BJ (cell line): ENCODE results near the gene MLX. TPM values are rescaled to one million over a fixed set of nuclear protein-coding genes. Genes with fewer than 3 reads are reported as not detected.
"Not testable (repeated sequence)": the region's sequence is repeated elsewhere in the genome, so short reads cannot be mapped to it uniquely, and the experiment has no call there.

Experiments
- CTCF ChIA-PET: fragments of 350-600 bp; formaldehyde crosslinking; extraction: SDS; loops from one replicate; lab custom pipeline; 2021; ENCODE audit warnings: antibody characterized with exemption, inconsistent platforms; lab: Yijun Ruan, JAX
- POLR2A ChIA-PET: fragments of 300-600 bp; sonication (Branson Sonifier 250); formaldehyde crosslinking; extraction: SDS; loops from one replicate; lab custom pipeline; 2021; ENCODE audit warnings: antibody characterized with exemption; lab: Charles Lee
- DNase-seq: peaks from one replicate; pipeline ENCODE4 v3.0.0-alpha.2; 2011; ENCODE audit warnings: low read depth
- H3K27me3 ChIP-seq: 2 replicates; pipeline ENCODE4 v1.6.0; 2011; ENCODE audit warnings: low read length; ENCODE audit not compliant: control insufficient read depth, insufficient read depth
- H3K36me3 ChIP-seq: 2 replicates; pipeline ENCODE4 v1.5.1; 2011; ENCODE audit warnings: low read length; ENCODE audit not compliant: control insufficient read depth, insufficient read depth
- H3K4me3 ChIP-seq: 2 replicates; pipeline ENCODE4 v1.5.1; 2011; ENCODE audit warnings: low read depth, mild to moderate bottlenecking, control low read depth, low read length
- CTCF ChIP-seq: IDR thresholded peaks from 2 replicates; pipeline ENCODE4 v1.5.1; 2011; ENCODE audit warnings: low read depth, mild to moderate bottlenecking, control low read depth, inconsistent platforms, low read length, moderate library complexity; ENCODE audit not compliant: insufficient read depth
- polyA plus RNA-seq: library from polyadenylated mRNA; depleted of rRNA; stranded (reverse); fragments of >200 nt; gene quantifications from 2 replicates; pipeline ENCODE4 v1.2.3, GENCODE V29; 2011

Gene MLX
- polyA plus RNA-seq, 1 experiment: 50.1 TPM

- no peak for TF ChIP-seq CTCF
- H3K4me3 ChIP-seq: no peak overlapping the region
- POLR2A ChIA-PET: interaction anchor here (0.6 kb wide), 1 partner anchor 395 kb away, joined by 5 read pairs; no protein-coding TSS in a partner anchor
These were observed 13.6 kb upstream of the MLX start for GRCh38 chr17:42553161-42553818.

GRCh38 chr17:42553866-42554249, 13.0 kb upstream of the MLX start:
- H3K4me3 ChIP-seq: peak overlapping the region; percentile 95
- no peaks in the 10 kb centered on the region; the same call in 1 of the 2 replicates for H3K36me3 ChIP-seq
- no peak for DNase-seq
- POLR2A ChIA-PET: interaction anchor here (0.5 kb wide), 1 partner anchor 24 kb away, joined by 5 read pairs; no protein-coding TSS in a partner anchor
- no peak for TF ChIP-seq CTCF
- H3K27me3 ChIP-seq: no peaks in the 10 kb centered on the region
- CTCF ChIA-PET: interaction anchor here (1.1 to 1.8 kb wide), 4 partner anchors 12 to 486 kb away, joined by 3 to 4 read pairs (median 4); no protein-coding TSS in a partner anchor

More at GRCh38 chr17:42553161-42553818, 13.6 kb upstream of the MLX start:
- H3K36me3 ChIP-seq: no peaks in the 10 kb centered on the region; the same call in 1 of the 2 replicates
- CTCF ChIA-PET: interaction anchor here (1.1 to 1.8 kb wide), 3 partner anchors 25 to 485 kb away, joined by 3 to 4 read pairs (median 4); no protein-coding TSS in a partner anchor
- no peaks in the 10 kb centered on the region for H3K27me3 ChIP-seq
- no peak for DNase-seq

DNA sequence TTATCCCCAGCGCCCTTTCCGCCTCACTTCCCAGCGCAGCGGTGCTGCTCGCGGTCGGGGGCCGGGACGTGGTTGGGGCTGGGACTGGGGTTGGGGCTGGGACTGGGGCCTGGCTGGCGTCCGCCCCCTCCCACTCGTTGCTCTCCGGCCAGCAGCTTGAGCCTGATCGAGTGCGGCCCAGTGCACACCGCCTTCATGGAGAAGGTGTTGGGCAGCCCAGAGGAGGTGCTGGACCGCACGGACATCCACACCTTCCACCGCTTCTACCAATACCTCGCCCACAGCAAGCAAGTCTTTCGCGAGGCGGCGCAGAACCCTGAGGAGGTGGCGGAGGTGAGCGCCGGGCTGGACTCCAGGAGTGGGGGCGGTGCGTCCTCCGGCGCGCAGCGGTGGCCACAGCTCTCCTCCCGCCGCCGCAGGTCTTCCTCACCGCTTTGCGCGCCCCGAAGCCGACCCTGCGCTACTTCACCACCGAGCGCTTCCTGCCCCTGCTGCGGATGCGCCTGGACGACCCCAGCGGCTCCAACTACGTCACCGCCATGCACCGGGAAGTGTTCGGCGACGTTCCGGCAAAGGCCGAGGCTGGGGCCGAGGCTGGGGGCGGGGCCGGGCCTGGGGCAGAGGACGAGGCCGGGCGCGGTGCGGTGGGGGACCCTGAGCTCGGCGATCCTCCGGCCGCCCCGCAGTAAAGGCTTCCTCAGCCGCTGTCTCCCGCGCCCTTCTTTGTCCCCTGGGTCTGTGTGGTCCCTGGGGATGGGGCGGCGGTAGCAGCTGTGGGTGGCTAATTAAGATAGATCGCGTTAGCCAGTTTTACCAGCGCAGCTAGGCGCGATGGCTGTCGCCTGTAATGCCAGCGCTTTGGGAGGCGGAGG, 12.4 kb upstream of the MLX start:
- Histone ChIP-seq H3K27me3 (no peaks in the 10 kb centered on the region), H3K36me3 (no peaks in the 10 kb centered on the region; the same call in 1 of the 2 replicates), H3K4me3 (peak overlapping the region; percentile 95)
- CTCF ChIA-PET: interaction anchor here (0.6 to 1.8 kb wide), 7 partner anchors 13 to 591 kb away, joined by 3 to 4 read pairs (median 4); partner anchors contain the start of gene MLX
- POLR2A ChIA-PET: interaction anchor here (0.5 kb wide), 1 partner anchor 25 kb away, joined by 5 read pairs; no protein-coding TSS in a partner anchor
- DNase-seq: no peak
- TF ChIP-seq CTCF: no peak

DNA sequence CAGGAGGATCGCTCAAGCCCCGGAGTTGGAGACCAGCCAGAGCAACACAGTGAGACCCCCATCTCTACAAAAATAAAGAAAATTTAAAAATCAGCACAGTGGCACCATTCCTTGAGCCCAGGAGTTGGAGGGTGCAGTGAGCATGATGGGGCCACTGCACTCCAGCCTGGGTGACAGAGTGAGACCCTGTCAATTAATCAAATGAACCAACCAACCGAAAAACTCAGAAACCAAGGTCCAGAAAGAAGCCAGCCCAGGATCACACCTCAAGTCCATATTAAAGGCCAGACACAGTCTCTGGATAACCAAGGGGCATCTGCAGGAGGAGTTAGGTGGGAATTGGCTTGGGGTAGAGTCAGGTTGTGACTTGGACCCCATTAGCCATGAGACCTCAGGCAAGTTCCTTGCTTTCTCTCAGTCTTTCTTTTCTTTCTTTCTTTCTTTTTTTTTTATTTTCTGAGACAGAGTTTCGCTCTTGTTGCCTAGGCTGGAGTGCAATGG, 11.7 kb upstream of the MLX start:
- no peak for TF ChIP-seq CTCF

GRCh38 chr17:42555961-42556617, 10.8 kb upstream of the MLX start:
- DNase-seq, H3K36me3 ChIP-seq, H3K4me3 ChIP-seq, CTCF ChIA-PET, POLR2A ChIA-PET, H3K27me3 ChIP-seq: not testable (repeated sequence)

More for the DNA sequence above, 11.7 kb upstream of the MLX start:
- Histone ChIP-seq H3K27me3 (no peaks in the 10 kb centered on the region), H3K4me3 (peak overlapping the region; percentile 95), H3K36me3 (no peaks in the 10 kb centered on the region; the same call in 1 of the 2 replicates)
- no peak for DNase-seq
- ChIA-PET CTCF (interaction anchor here (0.6 to 1.8 kb wide), 5 partner anchors 12 to 592 kb away, joined by 3 to 4 read pairs (median 4); partner anchors contain the start of gene MLX), POLR2A (no interaction called here)
